Central memory CD4-positive, alpha-beta T cell (primary cell): ENCODE measurements around the gene CRKL.

Experiments
- DNase-seq: peaks from one replicate; pipeline ENCODE4 v3.0.0; 2022

The CRKL gene

GRCh38 chr22:20997536-20998257 lies 80.5 kb downstream of the CRKL start:
- no peak for DNase-seq

- no peak for DNase-seq
Observed at GRCh38 chr22:20998411-20999336, 81.5 kb downstream of the CRKL start.

- DNase-seq: no peak
Observed at GRCh38 chr22:20999350-21000206, 82.4 kb downstream of the CRKL start.

GRCh38 chr22:21000207-21000986 lies 83.2 kb downstream of the CRKL start:
- DNase-seq: no peak

- no peak for DNase-seq
Observed at GRCh38 chr22:21000987-21001600, 83.9 kb downstream of the CRKL start.

- peak; percentile 96 for DNase-seq
Observed at GRCh38 chr22:21001601-21002325, 84.6 kb downstream of the CRKL start, which contains the start of gene THAP7. TSS of gene THAP7 (minus strand) at chr22:21002118. CDS start at chr22:21001911, 207 bp downstream.
